Activated CD4-positive, alpha-beta T cell treated with anti-CD3 and anti-CD28 coated beads, Interleukin-2, Interleukin-6, amounts not matched to agents 100 ng/mL and 50 ng/mL, durations not matched to agents 16 hours and 8 hours (primary cell): Measurements from ENCODE around the gene MZF1.

Experiments used
- DNase-seq: peaks from one replicate; pipeline ENCODE4 v3.0.0-alpha.2; 2020

MZF1 gene

GRCh38 chr19:58569943-58570670 lies 3.0 kb downstream of the MZF1 start:
- no peak for DNase-seq

GRCh38 chr19:58569191-58569942 lies 3.8 kb downstream of the MZF1 start:
- DNase-seq: no peak

GRCh38 chr19:58568453-58569130 lies 4.5 kb downstream of the MZF1 start:
- no peak for DNase-seq

GRCh38 chr19:58566989-58567388 lies 6.1 kb downstream of the MZF1 start:
- DNase-seq: no peak

- DNase-seq: no peak
These were observed 9.3 kb downstream of the MZF1 start for GRCh38 chr19:58563823-58564222.

GRCh38 chr19:58563034-58563573 lies 10.0 kb downstream of the MZF1 start:
- DNase-seq: peak; percentile 57

- peak; percentile 65 for DNase-seq
These were observed 10.8 kb downstream of the MZF1 start for GRCh38 chr19:58562122-58563033.

- DNase-seq: no peak
These were observed 11.6 kb downstream of the MZF1 start for GRCh38 chr19:58561373-58562121.

- DNase-seq: no peak
These were observed 12.2 kb downstream of the MZF1 start for GRCh38 chr19:58560921-58561320.

- no peak for DNase-seq
These were observed 12.9 kb downstream of the MZF1 start for GRCh38 chr19:58560007-58560887.

- peak; percentile 93 for DNase-seq
These were observed 13.7 kb downstream of the MZF1 start for GRCh38 chr19:58559275-58560006.

GRCh38 chr19:58558623-58559274 lies 14.4 kb downstream of the MZF1 start:
- peak; percentile 100 for DNase-seq

- DNase-seq: peak; percentile 49
These were observed 15.0 kb downstream of the MZF1 start, which contains the start of gene UBE2M for GRCh38 chr19:58558066-58558622. Gene UBE2M, minus strand, starts transcription at chr19:58558611. Its CDS starts 230 bp downstream, at chr19:58558381.

- DNase-seq: no peak
These were observed 15.7 kb downstream of the MZF1 start for GRCh38 chr19:58557221-58558065.

- no peak for DNase-seq
These were observed 16.4 kb downstream of the MZF1 start for GRCh38 chr19:58556622-58557220.

GRCh38 chr19:58555920-58556621 lies 17.1 kb downstream of the MZF1 start:
- no peak for DNase-seq
